ENCODE measurements around the gene CLIP2.

CLIP2 gene

GRCh38 chr7:74271742-74272141 lies 17.5 kb upstream of the CLIP2 start:
- DNase-seq (ENCODE audit: low read depth in 2 of 2): no peak

GRCh38 chr7:74272305-74273038 lies 16.7 kb upstream of the CLIP2 start:
- no peak for DNase-seq (ENCODE audit: low read depth in 2 of 2)

GRCh38 chr7:74275401-74275881 lies 13.8 kb upstream of the CLIP2 start:
- no peak for DNase-seq (ENCODE audit: low read depth in 2 of 2)

GRCh38 chr7:74277636-74278035 lies 11.6 kb upstream of the CLIP2 start:
- no peak for DNase-seq (ENCODE audit: low read depth in 2 of 2)

- DNase-seq (ENCODE audit: low read depth in 2 of 2): no peak
Measured at GRCh38 chr7:74280985-74281384, 8.2 kb upstream of the CLIP2 start.

- no peak for DNase-seq (ENCODE audit: low read depth in 2 of 2)
Measured at GRCh38 chr7:74282748-74283459, 6.3 kb upstream of the CLIP2 start.

GRCh38 chr7:74283858-74284447 lies 5.3 kb upstream of the CLIP2 start:
- no peak for DNase-seq (ENCODE audit: low read depth in 2 of 2)

GRCh38 chr7:74284781-74285259 lies 4.4 kb upstream of the CLIP2 start:
- DNase-seq (ENCODE audit: low read depth in 2 of 2): no peak

GRCh38 chr7:74286131-74286530 lies 3.1 kb upstream of the CLIP2 start:
- DNase-seq (ENCODE audit: low read depth in 2 of 2): no peak

- no peak for DNase-seq (ENCODE audit: low read depth in 2 of 2)
Measured at GRCh38 chr7:74287303-74288033, 1.7 kb upstream of the CLIP2 start.

- no peak for DNase-seq (ENCODE audit: low read depth in 2 of 2)
Measured at GRCh38 chr7:74288034-74288881, 949 bp upstream of the CLIP2 start.

GRCh38 chr7:74289659-74290552 lies 699 bp downstream of the CLIP2 start:
- no peak for DNase-seq (ENCODE audit: low read depth in 2 of 2)

GRCh38 chr7:74290553-74290950 lies 1.3 kb downstream of the CLIP2 start:
- no peak for DNase-seq (ENCODE audit: low read depth in 2 of 2)

- DNase-seq (ENCODE audit: low read depth in 2 of 2): no peak
Measured at GRCh38 chr7:74290981-74291441, 1.8 kb downstream of the CLIP2 start.

GRCh38 chr7:74291535-74291934 lies 2.3 kb downstream of the CLIP2 start:
- DNase-seq (ENCODE audit: low read depth in 2 of 2): no peak

- no peak for DNase-seq (ENCODE audit: low read depth in 2 of 2)
Measured at GRCh38 chr7:74292757-74293576, 3.8 kb downstream of the CLIP2 start.

- DNase-seq (ENCODE audit: low read depth in 2 of 2): no peak
Measured at GRCh38 chr7:74293577-74293908, 4.3 kb downstream of the CLIP2 start.

GRCh38 chr7:74294191-74294998 lies 5.2 kb downstream of the CLIP2 start:
- DNase-seq (ENCODE audit: low read depth in 2 of 2): no peak
